ENCODE data around the gene FAM169A.

DNA sequence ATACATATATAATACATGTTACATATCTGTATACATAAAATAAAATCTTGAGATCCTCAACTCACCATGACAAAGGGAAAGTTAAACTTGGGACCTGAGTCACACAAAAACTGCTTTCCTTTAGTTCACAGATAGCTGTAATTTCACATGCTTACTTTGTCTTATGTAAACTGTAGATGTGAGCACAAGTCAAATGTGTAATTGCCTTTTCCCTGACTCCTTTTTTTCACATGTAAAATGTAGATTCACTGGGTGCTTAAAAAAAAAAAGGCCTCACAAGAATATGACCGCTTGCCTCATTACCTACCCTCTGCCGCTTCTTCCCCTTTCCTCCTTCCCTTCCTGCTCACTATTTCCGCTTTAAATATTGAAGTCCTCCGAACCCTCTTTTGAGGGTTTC lies 21.9 kb upstream of the FAM169A start:
- TF ChIP-seq CTCF (IDR thresholded peaks at IDR 0.05) (no peak), POLR2A (IDR thresholded peaks at IDR 0.05) (no peak)
